HG02840 (cell line): ENCODE results near the gene PCDHA7.
"Not testable (repeated sequence)": the region's sequence is repeated elsewhere in the genome, so short reads cannot be mapped to it uniquely, and the experiment has no call there.

ENCODE experiments used
- ATAC-seq: cut with Tn5 transposase; IDR thresholded peaks from one replicate; pipeline ENCODE4 v1.9.1; 2021; ENCODE audit warnings: mild to moderate bottlenecking, moderate library complexity, moderate number of reproducible peaks; ENCODE audit not compliant: unreplicated experiment, low FRiP score

The PCDHA7 gene

GRCh38 chr5:140822281-140822629 is 11.8 kb upstream of the PCDHA7 start:
- no peak for ATAC-seq

GRCh38 chr5:140822969-140823368 is 11.1 kb upstream of the PCDHA7 start:
- not testable (repeated sequence) for ATAC-seq

DNA sequence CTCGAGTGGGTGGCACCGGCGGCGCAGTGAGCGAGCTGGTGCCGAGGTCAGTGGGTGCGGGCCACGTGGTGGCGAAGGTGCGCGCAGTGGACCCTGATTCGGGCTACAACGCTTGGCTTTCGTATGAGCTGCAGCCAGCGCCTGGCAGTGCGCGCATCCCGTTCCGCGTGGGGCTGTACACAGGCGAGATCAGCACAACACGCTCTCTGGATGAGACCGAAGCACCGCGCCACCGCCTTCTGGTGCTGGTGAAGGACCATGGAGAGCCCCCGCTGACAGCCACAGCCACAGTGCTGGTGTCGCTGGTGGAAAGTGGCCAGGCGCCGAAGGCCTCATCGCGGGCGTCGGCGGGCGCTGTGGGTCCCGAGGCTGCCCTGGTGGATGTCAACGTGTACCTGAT is 10.6 kb upstream of the PCDHA7 start:
- ATAC-seq: no peak

DNA sequence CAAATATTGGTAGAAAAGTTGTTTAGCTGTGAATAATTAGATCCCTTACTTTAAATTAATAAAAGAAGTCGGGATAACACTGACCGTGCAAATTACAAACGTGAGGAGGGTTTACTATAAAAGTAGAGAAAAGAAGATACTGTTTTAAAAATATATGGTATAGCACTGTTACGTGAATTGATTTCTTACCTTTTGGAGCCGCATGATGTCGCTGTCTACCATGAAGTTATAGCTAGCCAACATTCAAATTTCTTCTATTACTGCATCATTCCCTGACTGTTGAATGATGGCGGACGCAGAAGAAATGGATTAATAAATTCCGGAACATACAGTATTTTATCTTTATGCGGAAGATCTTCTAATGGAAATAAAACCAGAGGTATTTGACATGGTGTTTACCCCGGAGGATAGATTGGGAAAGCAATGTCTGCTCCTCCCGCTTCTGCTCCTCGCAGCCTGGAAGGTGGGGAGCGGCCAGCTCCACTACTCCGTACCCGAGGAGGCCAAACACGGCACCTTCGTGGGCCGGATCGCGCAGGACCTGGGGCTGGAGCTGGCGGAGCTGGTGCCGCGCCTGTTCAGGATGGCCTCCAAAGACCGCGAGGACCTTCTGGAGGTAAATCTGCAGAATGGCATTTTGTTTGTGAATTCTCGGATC is 6.2 kb upstream of the PCDHA7 start, which contains the start of gene PCDHA6:
Gene PCDHA6, plus strand, starts transcription at position 257 of the 658 bp plus-strand sequence. Its CDS starts 132 bp downstream, at position 389.
- ATAC-seq: no peak

DNA sequence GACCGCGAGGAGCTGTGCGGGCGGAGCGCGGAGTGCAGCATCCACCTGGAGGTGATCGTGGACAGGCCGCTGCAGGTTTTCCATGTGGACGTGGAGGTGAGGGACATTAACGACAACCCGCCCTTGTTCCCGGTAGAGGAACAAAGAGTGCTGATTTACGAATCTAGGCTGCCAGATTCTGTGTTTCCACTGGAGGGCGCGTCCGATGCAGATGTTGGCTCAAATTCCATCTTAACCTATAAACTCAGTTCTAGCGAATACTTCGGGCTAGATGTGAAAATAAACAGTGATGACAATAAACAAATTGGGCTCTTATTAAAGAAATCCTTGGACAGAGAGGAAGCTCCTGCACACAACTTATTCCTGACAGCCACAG is 5.7 kb upstream of the PCDHA7 start:
- ATAC-seq: no peak

DNA sequence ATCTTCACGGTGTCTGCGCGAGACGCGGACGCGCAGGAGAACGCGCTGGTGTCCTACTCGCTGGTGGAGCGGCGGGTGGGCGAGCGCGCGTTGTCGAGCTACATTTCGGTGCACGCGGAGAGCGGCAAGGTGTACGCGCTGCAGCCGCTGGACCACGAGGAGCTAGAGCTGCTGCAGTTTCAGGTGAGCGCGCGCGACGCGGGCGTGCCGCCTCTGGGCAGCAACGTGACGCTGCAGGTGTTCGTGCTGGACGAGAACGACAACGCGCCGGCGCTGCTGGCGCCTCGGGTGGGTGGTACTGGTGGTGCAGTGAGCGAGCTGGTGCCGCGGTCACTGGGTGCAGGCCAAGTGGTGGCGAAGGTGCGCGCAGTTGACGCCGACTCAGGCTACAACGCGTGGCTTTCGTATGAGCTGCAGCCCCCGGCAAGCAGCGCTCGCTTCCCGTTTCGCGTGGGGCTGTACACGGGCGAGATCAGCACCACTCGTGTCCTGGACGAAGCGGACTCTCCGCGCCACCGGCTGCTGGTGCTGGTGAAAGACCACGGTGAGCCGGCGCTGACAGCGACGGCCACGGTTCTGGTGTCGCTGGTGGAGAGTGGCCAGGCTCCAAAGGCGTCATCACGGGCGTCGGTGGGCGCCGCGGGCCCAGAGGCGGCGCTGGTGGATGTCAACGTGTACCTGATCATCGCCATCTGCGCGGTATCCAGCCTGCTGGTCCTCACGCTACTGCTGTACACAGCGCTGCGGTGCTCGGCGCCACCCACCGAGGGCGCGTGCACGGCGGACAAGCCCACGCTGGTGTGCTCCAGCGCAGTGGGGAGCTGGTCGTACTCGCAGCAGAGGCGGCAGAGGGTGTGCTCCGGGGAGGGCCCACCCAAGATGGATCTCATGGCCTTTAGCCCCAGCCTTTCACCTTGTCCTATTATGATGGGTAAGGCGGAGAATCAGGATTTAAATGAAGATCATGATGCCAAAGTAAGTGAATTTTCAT is 4.3 kb upstream of the PCDHA7 start:
- ATAC-seq: not testable (repeated sequence)

GRCh38 chr5:140834439-140835008 is 455 bp downstream of the PCDHA7 start:
- not testable (repeated sequence) for ATAC-seq

- no peak for ATAC-seq
These were observed 1.8 kb downstream of the PCDHA7 start for GRCh38 chr5:140835622-140836510.

DNA sequence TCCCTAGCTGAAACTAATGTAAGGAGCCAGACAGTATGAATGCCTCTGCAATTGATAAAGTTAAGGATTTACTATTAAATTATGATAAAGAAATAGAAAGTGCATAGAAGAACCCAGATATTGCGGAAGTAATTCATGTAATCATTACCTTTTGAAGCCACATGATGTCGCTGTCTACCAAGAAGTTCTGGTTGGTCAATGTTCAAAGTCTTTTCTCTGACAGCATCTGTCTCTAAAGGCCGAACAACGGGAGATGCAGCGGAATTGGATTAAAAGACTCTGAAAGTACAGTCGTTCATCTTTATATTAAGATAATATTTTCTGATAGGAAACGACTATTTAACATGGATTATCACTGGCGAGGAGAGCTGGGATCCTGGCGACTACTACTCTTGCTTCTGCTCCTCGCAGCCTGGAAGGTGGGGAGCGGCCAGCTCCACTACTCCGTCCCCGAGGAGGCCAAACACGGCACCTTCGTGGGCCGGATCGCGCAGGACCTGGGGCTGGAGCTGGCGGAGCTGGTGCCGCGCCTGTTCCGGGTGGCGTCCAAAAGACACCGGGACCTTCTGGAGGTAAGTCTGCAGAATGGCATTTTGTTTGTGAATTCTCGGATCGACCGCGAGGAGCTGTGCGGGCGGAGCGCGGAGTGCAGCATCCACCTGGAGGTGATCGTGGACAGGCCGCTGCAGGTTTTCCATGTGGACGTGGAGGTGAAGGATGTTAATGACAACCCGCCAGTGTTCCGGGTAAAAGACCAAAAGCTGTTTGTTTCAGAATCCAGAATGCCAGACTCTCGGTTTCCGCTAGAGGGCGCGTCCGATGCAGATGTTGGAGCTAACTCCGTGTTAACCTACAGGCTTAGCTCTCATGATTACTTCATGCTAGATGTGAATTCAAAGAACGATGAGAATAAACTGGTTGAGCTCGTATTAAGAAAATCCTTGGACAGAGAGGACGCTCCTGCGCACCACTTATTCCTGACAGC is 7.2 kb downstream of the PCDHA7 start, which contains the start of gene PCDHA8:
Gene PCDHA8, plus strand, starts transcription at position 210 of the 985 bp plus-strand sequence. Its CDS starts 135 bp downstream, at position 345.
- no peak for ATAC-seq

DNA sequence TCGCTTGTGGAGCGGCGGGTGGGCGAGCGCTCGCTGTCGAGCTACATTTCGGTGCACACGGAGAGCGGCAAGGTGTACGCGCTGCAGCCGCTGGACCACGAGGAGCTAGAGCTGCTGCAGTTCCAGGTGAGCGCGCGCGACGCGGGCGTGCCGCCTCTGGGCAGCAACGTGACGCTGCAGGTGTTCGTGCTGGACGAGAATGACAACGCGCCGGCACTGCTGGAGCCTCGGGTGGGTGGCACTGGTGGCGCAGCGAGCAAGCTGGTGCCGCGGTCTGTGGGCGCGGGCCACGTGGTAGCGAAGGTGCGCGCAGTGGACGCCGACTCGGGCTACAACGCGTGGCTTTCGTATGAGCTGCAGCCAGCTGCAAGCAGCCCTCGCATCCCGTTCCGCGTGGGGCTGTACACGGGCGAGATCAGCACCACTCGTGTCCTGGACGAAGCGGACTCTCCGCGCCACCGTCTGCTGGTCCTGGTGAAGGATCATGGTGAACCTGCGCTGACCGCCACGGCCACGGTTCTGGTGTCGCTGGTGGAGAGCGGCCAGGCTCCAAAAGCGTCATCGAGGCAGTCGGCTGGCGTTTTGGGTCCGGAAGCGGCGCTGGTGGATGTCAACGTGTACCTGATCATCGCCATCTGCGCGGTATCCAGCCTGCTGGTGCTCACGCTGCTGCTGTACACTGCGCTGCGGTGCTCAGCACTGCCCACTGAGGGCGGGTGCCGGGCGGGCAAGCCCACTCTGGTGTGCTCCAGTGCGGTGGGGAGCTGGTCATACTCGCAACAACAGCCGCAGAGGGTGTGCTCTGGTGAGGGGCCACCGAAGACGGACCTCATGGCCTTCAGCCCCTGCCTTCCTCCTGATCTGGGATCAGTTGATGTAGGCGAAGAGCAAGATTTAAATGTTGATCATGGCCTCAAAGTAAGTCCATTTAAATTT is 9.0 kb downstream of the PCDHA7 start:
- ATAC-seq: no peak

- ATAC-seq: not testable (repeated sequence)
These were observed 14.4 kb downstream of the PCDHA7 start, which contains the start of gene PCDHA9 for GRCh38 chr5:140848139-140849102. Gene PCDHA9 (plus strand): TSS chr5:140848382. CDS start chr5:140848496, 114 bp downstream.

- ATAC-seq: not testable (repeated sequence)
These were observed 16.0 kb downstream of the PCDHA7 start for GRCh38 chr5:140849831-140850634.

GRCh38 chr5:140855772-140856674 is 22.0 kb downstream of the PCDHA7 start, which contains the start of gene PCDHA10:
Gene PCDHA10 (plus strand): TSS chr5:140855897. CDS start chr5:140856049, 152 bp downstream.
- no peak for ATAC-seq

DNA sequence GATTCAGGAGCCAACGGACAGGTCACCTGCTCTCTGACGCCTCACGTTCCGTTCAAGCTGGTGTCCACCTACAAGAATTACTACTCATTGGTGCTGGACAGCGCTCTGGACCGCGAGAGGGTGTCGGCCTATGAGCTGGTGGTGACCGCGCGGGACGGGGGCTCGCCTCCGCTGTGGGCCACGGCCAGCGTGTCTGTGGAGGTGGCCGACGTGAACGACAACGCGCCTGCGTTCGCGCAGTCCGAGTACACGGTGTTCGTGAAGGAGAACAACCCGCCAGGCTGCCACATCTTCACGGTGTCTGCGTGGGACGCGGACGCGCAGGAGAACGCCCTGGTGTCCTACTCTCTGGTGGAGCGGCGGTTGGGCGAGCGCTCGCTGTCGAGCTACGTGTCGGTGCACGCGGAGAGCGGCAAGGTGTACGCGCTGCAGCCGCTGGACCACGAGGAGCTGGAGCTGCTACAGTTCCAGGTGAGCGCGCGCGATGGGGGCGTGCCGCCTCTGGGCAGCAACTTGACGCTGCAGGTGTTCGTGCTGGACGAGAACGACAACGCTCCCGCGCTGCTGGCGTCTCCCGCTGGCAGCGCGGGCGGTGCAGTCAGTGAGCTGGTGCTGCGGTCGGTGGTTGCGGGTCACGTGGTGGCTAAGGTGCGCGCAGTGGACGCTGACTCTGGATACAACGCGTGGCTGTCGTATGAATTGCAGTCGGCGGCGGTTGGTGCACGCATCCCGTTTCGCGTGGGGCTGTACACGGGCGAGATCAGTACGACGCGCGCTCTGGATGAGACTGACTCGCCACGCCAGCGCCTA is 23.3 kb downstream of the PCDHA7 start:
- no peak for ATAC-seq
